Activated naive CD8-positive, alpha-beta T cell treated with anti-CD3 and anti-CD28 coated beads, Interleukin-2, amount 10 ng/mL, durations not matched to agents 7 days and 5 days (primary cell): ENCODE results near the gene GMPS. TPM values are rescaled to one million over a fixed set of nuclear protein-coding genes. Genes with fewer than 3 reads are reported as not detected.

Experiments
- ATAC-seq: fragments of 150-1000 bp; cut with Tn5 transposase; one replicate; pipeline ENCODE4 v1.10.0; 2021; ENCODE audit warnings: low read depth, moderate library complexity
- POLR2A ChIA-PET: fragments of 350-600 bp; sonication (Branson Sonifier 250); formaldehyde crosslinking; loops from one replicate; lab custom pipeline; 2021; ENCODE audit warnings: antibody characterized with exemption; lab: Charles Lee
- DNase-seq: peaks from one replicate; pipeline ENCODE4 v3.0.0; 2021
- H3K27ac Mint-ChIP-seq: one replicate; pipeline ENCODE4 v1.8.0; 2022; ENCODE audit warnings: mild to moderate bottlenecking, mixed read lengths
- H3K27me3 Mint-ChIP-seq: one replicate; pipeline ENCODE4 v1.8.0; 2022; ENCODE audit warnings: mild to moderate bottlenecking, moderate library complexity, mixed read lengths
- H3K36me3 Mint-ChIP-seq: one replicate; pipeline ENCODE4 v1.8.0; 2021; ENCODE audit warnings: mild to moderate bottlenecking, mixed read lengths
- H3K4me1 Mint-ChIP-seq: one replicate; pipeline ENCODE4 v1.8.0; 2021; ENCODE audit warnings: mixed read lengths
- H3K4me3 Mint-ChIP-seq: one replicate; pipeline ENCODE4 v1.8.0; 2022; ENCODE audit warnings: mild to moderate bottlenecking, moderate library complexity, mixed read lengths
- H3K9me3 Mint-ChIP-seq: one replicate; pipeline ENCODE4 v1.8.0; 2021; ENCODE audit warnings: mixed read lengths
- total RNA-seq, 2 experiments: library from RNA; stranded (reverse); gene quantifications; one replicate each; pipeline ENCODE4 v1.2.3, GENCODE V29; 2021

GMPS gene
- total RNA-seq, 2 experiments from 2014 or later: 84.0 to 86.8 TPM

- Mint-ChIP-seq H3K27ac (no peak overlapping the region), H3K9me3 (no peaks in the 10 kb centered on the region), H3K4me3 (no peak overlapping the region), H3K36me3 (peaks cover 27% of the 10 kb centered on the region), H3K27me3 (no peaks in the 10 kb centered on the region), H3K4me1 (peaks cover 1% of the 10 kb centered on the region)
- POLR2A ChIA-PET: no interaction called here
- no peak for ATAC-seq
- no peak for DNase-seq
Measured at GRCh38 chr3:155917781-155918180, 47.3 kb downstream of the GMPS start.

GRCh38 chr3:155919728-155920127 lies 49.3 kb downstream of the GMPS start:
- ATAC-seq (no peak), DNase-seq (no peak)
- Mint-ChIP-seq H3K27ac (no peak overlapping the region), H3K27me3 (no peaks in the 10 kb centered on the region), H3K36me3 (peaks cover 31% of the 10 kb centered on the region), H3K9me3 (no peaks in the 10 kb centered on the region), H3K4me1 (peaks cover 1% of the 10 kb centered on the region), H3K4me3 (no peak overlapping the region)
- POLR2A ChIA-PET: no interaction called here

GRCh38 chr3:155921486-155921885 lies 51.0 kb downstream of the GMPS start:
- no peak for DNase-seq
- POLR2A ChIA-PET: no interaction called here
- ATAC-seq: no peak
- Mint-ChIP-seq H3K36me3 (peaks cover 28% of the 10 kb centered on the region), H3K27ac (no peak overlapping the region), H3K4me1 (peaks cover under 1% of the 10 kb centered on the region), H3K9me3 (no peaks in the 10 kb centered on the region), H3K27me3 (no peaks in the 10 kb centered on the region), H3K4me3 (no peak overlapping the region)

- DNase-seq: no peak
- H3K4me1 Mint-ChIP-seq: no peaks in the 10 kb centered on the region
- no peak for ATAC-seq
- POLR2A ChIA-PET: no interaction called here
- H3K27me3 Mint-ChIP-seq: no peaks in the 10 kb centered on the region
- peaks cover 32% of the 10 kb centered on the region for H3K36me3 Mint-ChIP-seq
- no peaks in the 10 kb centered on the region for H3K9me3 Mint-ChIP-seq
- no peak overlapping the region for H3K4me3 Mint-ChIP-seq
- H3K27ac Mint-ChIP-seq: no peak overlapping the region
Measured at GRCh38 chr3:155934230-155934629, 63.8 kb downstream of the GMPS start.

GRCh38 chr3:155938409-155938808 lies 68.0 kb downstream of the GMPS start:
- Mint-ChIP-seq H3K36me3 (peaks cover 37% of the 10 kb centered on the region), H3K4me1 (no peaks in the 10 kb centered on the region), H3K9me3 (no peaks in the 10 kb centered on the region)

GRCh38 chr3:155941354-155941753 lies 70.9 kb downstream of the GMPS start:
- POLR2A ChIA-PET: no interaction called here
- DNase-seq (no peak), ATAC-seq (no peak)
- Mint-ChIP-seq H3K27me3 (no peaks in the 10 kb centered on the region), H3K27ac (no peak overlapping the region), H3K36me3 (peaks cover 30% of the 10 kb centered on the region), H3K9me3 (no peaks in the 10 kb centered on the region), H3K4me1 (no peaks in the 10 kb centered on the region), H3K4me3 (no peak overlapping the region)

More at GRCh38 chr3:155938409-155938808, 68.0 kb downstream of the GMPS start:
- no peaks in the 10 kb centered on the region for H3K27me3 Mint-ChIP-seq
- no peak for ATAC-seq
- H3K4me3 Mint-ChIP-seq: no peak overlapping the region
- POLR2A ChIA-PET: no interaction called here
- no peak for DNase-seq
- H3K27ac Mint-ChIP-seq: no peak overlapping the region

- Mint-ChIP-seq H3K4me1 (no peaks in the 10 kb centered on the region), H3K27ac (no peak overlapping the region), H3K36me3 (peaks cover 14% of the 10 kb centered on the region), H3K27me3 (no peaks in the 10 kb centered on the region), H3K9me3 (no peaks in the 10 kb centered on the region), H3K4me3 (no peak overlapping the region)
- no peak for DNase-seq
- ATAC-seq: no peak
- POLR2A ChIA-PET: no interaction called here
Measured at GRCh38 chr3:155944081-155944480, 73.6 kb downstream of the GMPS start.

GRCh38 chr3:155946178-155946577 lies 75.7 kb downstream of the GMPS start:
- Mint-ChIP-seq H3K36me3 (peaks cover 8% of the 10 kb centered on the region), H3K4me3 (no peak overlapping the region), H3K4me1 (no peaks in the 10 kb centered on the region), H3K27ac (no peak overlapping the region), H3K27me3 (no peaks in the 10 kb centered on the region), H3K9me3 (no peaks in the 10 kb centered on the region)
- no peak for ATAC-seq
- POLR2A ChIA-PET: no interaction called here
- no peak for DNase-seq

- Mint-ChIP-seq H3K27ac (no peak overlapping the region), H3K36me3 (peaks cover 8% of the 10 kb centered on the region), H3K4me3 (no peak overlapping the region), H3K4me1 (no peaks in the 10 kb centered on the region), H3K9me3 (no peaks in the 10 kb centered on the region), H3K27me3 (no peaks in the 10 kb centered on the region)
- POLR2A ChIA-PET: no interaction called here
- no peak for ATAC-seq
- DNase-seq: no peak
Measured at GRCh38 chr3:155948476-155948875, 78.0 kb downstream of the GMPS start.

- Mint-ChIP-seq H3K27ac (no peak overlapping the region), H3K4me3 (no peak overlapping the region), H3K36me3 (peaks cover 7% of the 10 kb centered on the region), H3K4me1 (no peaks in the 10 kb centered on the region), H3K9me3 (no peaks in the 10 kb centered on the region), H3K27me3 (no peaks in the 10 kb centered on the region)
- ATAC-seq (no peak), DNase-seq (no peak)
- POLR2A ChIA-PET: no interaction called here
Measured at GRCh38 chr3:155949453-155950217, 79.2 kb downstream of the GMPS start.

- peaks cover 19% of the 10 kb centered on the region for H3K36me3 Mint-ChIP-seq
- no peaks in the 10 kb centered on the region for H3K27me3 Mint-ChIP-seq
- no peak overlapping the region for H3K27ac Mint-ChIP-seq
- no peak for ATAC-seq
- H3K4me3 Mint-ChIP-seq: no peak overlapping the region
- POLR2A ChIA-PET: no interaction called here
- peaks cover 4% of the 10 kb centered on the region for H3K9me3 Mint-ChIP-seq
- H3K4me1 Mint-ChIP-seq: peaks cover 2% of the 10 kb centered on the region
- no peak for DNase-seq
Measured at GRCh38 chr3:155956508-155957411, 86.3 kb downstream of the GMPS start.

GRCh38 chr3:155957412-155957880 lies 87.0 kb downstream of the GMPS start:
- Mint-ChIP-seq H3K36me3 (peaks cover 16% of the 10 kb centered on the region), H3K9me3 (peaks cover 4% of the 10 kb centered on the region), H3K27ac (no peak overlapping the region), H3K27me3 (no peaks in the 10 kb centered on the region), H3K4me1 (peaks cover 2% of the 10 kb centered on the region), H3K4me3 (no peak overlapping the region)
- ATAC-seq (no peak), DNase-seq (no peak)
- POLR2A ChIA-PET: no interaction called here

- DNase-seq (no peak), ATAC-seq (no peak)
- Mint-ChIP-seq H3K9me3 (peaks cover 4% of the 10 kb centered on the region), H3K36me3 (peaks cover 12% of the 10 kb centered on the region), H3K4me3 (no peak overlapping the region), H3K4me1 (peaks cover 5% of the 10 kb centered on the region), H3K27ac (no peak overlapping the region), H3K27me3 (no peaks in the 10 kb centered on the region)
- POLR2A ChIA-PET: no interaction called here
Measured at GRCh38 chr3:155958676-155959075, 88.2 kb downstream of the GMPS start.
